ENCODE measurements around the gene ADGRB3.
"Not testable (repeated sequence)": the region's sequence is repeated elsewhere in the genome, so short reads cannot be mapped to it uniquely, and the experiment has no call there.

The ADGRB3 gene

DNA sequence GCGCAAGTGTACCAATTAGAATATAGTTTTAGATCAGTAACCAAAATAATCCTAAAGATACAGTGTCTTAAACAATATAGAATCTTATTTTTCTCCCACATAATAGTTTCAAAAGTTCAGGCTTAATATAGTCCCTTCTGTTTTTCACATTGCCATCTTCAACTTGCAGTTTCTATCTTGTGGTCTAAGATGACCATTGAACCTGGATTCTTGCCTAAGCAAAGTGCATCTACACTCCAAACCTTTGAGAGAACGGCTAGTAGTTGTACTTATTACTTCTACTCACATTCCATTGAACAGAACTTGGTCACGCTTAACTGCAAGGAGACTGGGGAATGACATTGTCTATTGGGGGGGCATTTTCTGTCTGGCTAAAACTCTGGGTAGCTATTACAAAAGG lies 788.7 kb downstream of the ADGRB3 start:
- no peaks in the 10 kb centered on the region for H3K27me3 ChIP-seq (ENCODE audit: control insufficient read depth, insufficient read depth, low read length)
- no peak overlapping the region for H3K9ac ChIP-seq
- no peak overlapping the region for H3K27ac ChIP-seq
- H3K4me2 ChIP-seq (ENCODE audit: low read length) = no peak overlapping the region
- TF ChIP-seq, protein P1, sequence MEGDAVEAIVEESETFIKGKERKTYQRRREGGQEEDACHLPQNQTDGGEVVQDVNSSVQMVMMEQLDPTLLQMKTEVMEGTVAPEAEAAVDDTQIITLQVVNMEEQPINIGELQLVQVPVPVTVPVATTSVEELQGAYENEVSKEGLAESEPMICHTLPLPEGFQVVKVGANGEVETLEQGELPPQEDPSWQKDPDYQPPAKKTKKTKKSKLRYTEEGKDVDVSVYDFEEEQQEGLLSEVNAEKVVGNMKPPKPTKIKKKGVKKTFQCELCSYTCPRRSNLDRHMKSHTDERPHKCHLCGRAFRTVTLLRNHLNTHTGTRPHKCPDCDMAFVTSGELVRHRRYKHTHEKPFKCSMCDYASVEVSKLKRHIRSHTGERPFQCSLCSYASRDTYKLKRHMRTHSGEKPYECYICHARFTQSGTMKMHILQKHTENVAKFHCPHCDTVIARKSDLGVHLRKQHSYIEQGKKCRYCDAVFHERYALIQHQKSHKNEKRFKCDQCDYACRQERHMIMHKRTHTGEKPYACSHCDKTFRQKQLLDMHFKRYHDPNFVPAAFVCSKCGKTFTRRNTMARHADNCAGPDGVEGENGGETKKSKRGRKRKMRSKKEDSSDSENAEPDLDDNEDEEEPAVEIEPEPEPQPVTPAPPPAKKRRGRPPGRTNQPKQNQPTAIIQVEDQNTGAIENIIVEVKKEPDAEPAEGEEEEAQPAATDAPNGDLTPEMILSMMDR (IDR thresholded peaks at IDR 0.05) = no peak
- no peaks in the 10 kb centered on the region for H3K36me3 ChIP-seq (ENCODE audit: control insufficient read depth, insufficient read depth, low read length)
- no peaks in the 10 kb centered on the region for H3K4me1 ChIP-seq
- no peaks in the 10 kb centered on the region for H3K9me3 ChIP-seq (ENCODE audit: control insufficient read depth, low read length)
- H3K4me3 ChIP-seq (ENCODE audit: low read depth, low read length) = no peak overlapping the region
- no peaks in the 10 kb centered on the region for H3K79me2 ChIP-seq
- no peak overlapping the region for H2AFZ ChIP-seq

DNA sequence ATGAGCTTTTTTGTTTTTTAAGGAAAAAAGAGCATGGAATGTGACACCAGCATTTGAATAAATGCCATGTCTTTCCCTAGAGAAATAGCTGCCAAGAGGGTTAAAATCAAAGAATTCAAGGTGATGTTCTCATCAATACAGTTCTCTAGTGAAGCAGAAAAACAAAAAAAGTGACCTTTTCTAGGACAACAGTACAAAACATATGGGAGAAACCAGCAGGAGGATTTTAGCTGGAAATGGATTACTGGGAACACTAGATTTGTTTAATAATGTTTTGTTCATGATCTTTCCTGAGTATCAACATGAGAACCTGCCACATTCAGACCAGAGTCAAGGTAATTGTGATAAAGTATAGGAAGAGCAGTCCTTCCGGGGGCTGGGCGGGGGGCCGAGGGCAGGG lies 789.5 kb downstream of the ADGRB3 start:
- H3K4me3 ChIP-seq (ENCODE audit: low read depth, low read length) = no peak overlapping the region
- H2AFZ ChIP-seq = no peak overlapping the region
- H3K27me3 ChIP-seq (ENCODE audit: control insufficient read depth, insufficient read depth, low read length) = no peaks in the 10 kb centered on the region
- H3K36me3 ChIP-seq (ENCODE audit: control insufficient read depth, insufficient read depth, low read length) = no peaks in the 10 kb centered on the region
- no peak overlapping the region for H3K9ac ChIP-seq
- H3K79me2 ChIP-seq = no peaks in the 10 kb centered on the region
- no peak overlapping the region for H3K27ac ChIP-seq
- H3K4me2 ChIP-seq (ENCODE audit: low read length) = no peak overlapping the region
- H3K9me3 ChIP-seq (ENCODE audit: control insufficient read depth, low read length) = no peaks in the 10 kb centered on the region
- TF ChIP-seq, protein P1 (IDR thresholded peaks at IDR 0.05) = no peak
- no peaks in the 10 kb centered on the region for H3K4me1 ChIP-seq

DNA sequence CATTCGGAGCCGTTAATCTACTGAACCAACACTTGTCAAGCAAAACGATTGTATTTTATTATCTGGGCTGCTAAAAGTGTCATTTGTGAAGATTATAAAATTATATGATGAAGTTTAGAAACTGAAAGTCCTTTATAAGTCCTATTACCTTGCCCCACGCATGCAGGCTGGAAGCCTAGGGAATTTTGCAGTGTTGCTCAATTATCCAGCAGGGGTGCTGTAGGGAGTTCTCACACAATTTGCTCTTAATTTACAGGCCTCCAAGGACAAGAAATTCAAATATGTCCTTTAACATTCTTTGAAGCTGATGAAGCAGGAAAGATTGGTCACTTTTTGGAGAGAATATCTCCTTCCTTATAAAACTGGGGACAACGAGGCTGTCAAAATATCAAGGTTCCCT lies 792.8 kb downstream of the ADGRB3 start:
- Histone ChIP-seq H3K4me3 (ENCODE audit: low read depth, low read length) (no peak overlapping the region), H3K4me2 (ENCODE audit: low read length) (no peak overlapping the region), H2AFZ (no peak overlapping the region), H3K9ac (no peak overlapping the region), H3K27ac (no peak overlapping the region), H3K36me3 (ENCODE audit: control insufficient read depth, insufficient read depth, low read length) (no peaks in the 10 kb centered on the region), H3K27me3 (ENCODE audit: control insufficient read depth, insufficient read depth, low read length) (no peaks in the 10 kb centered on the region), H3K4me1 (no peaks in the 10 kb centered on the region), H3K9me3 (ENCODE audit: control insufficient read depth, low read length) (no peaks in the 10 kb centered on the region), H3K79me2 (no peaks in the 10 kb centered on the region)
- TF ChIP-seq, protein P1 (IDR thresholded peaks at IDR 0.05) = no peak

DNA sequence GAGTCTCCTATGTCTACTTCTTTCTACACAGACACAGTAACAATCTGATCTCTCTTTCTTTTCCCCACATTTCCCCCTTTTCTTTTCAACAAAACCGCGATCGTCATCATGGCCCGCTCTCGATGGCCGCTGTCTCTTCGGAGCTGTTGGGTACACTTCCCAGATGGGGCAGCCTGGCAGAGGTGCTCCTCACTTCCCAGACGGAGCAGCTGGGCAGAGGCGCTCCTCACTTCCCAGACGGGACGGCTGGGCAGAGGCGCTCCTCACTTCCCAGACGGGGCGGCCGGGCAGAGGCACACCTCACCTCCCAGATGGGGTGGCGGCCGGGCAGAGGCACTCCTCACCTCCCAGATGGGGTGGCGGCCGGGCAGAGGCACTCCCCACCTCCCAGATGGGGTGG lies 797.1 kb downstream of the ADGRB3 start:
- H3K9ac ChIP-seq; H3K36me3 ChIP-seq (ENCODE audit: control insufficient read depth, insufficient read depth, low read length); H3K27me3 ChIP-seq (ENCODE audit: control insufficient read depth, insufficient read depth, low read length); H3K4me3 ChIP-seq (ENCODE audit: low read depth, low read length); H3K27ac ChIP-seq; H3K9me3 ChIP-seq (ENCODE audit: control insufficient read depth, low read length); H3K79me2 ChIP-seq; H2AFZ ChIP-seq; H3K4me1 ChIP-seq; H3K4me2 ChIP-seq (ENCODE audit: low read length): not testable (repeated sequence)

DNA sequence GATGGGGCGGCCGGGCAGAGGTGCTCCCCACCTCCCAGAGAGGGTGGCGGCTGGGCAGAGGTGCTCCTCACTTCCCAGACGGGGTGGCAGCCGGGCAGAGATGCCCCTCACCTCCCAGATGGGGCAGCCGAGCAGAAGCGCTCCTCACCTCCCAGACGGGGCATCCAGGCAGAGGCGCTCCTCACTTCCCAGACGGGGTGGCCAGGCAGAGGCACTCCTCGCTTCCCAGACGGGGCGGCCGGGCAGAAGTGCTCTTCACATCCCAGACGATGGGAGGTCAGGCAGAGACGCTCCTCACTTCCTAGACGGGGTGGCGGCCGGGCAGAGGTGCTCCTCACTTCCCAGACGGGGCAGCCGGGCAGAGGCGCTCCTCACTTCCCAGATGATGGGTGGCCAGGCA lies 798.0 kb downstream of the ADGRB3 start:
- H3K27me3 ChIP-seq (ENCODE audit: control insufficient read depth, insufficient read depth, low read length); H2AFZ ChIP-seq; H3K79me2 ChIP-seq; H3K4me1 ChIP-seq; H3K27ac ChIP-seq; H3K4me3 ChIP-seq (ENCODE audit: low read depth, low read length); H3K36me3 ChIP-seq (ENCODE audit: control insufficient read depth, insufficient read depth, low read length); H3K4me2 ChIP-seq (ENCODE audit: low read length); H3K9me3 ChIP-seq (ENCODE audit: control insufficient read depth, low read length); H3K9ac ChIP-seq: not testable (repeated sequence)

DNA sequence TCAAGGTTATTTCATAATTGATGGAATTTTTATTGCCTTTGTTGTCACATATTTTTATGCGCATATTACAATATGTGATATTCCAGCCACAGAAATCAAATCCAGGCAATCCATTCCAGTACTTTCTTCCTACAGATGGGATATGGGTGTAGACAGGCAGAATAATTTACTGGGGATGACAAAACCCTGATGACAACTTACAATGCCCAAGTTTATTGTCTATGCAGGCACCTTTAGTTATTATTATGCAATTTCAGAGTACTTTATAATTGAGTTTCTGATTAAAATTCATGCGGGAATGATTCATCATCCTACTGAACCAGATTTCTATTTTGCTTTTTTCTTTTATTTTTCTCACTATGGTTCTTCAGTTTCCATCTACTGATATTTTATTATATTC lies 803.0 kb downstream of the ADGRB3 start:
- Histone ChIP-seq H3K4me2 (ENCODE audit: low read length) (no peak overlapping the region), H3K27me3 (ENCODE audit: control insufficient read depth, insufficient read depth, low read length) (no peaks in the 10 kb centered on the region), H3K27ac (no peak overlapping the region), H3K79me2 (no peaks in the 10 kb centered on the region), H2AFZ (no peak overlapping the region), H3K9me3 (ENCODE audit: control insufficient read depth, low read length) (no peaks in the 10 kb centered on the region), H3K9ac (no peak overlapping the region), H3K4me1 (no peaks in the 10 kb centered on the region), H3K4me3 (ENCODE audit: low read depth, low read length) (no peak overlapping the region), H3K36me3 (ENCODE audit: control insufficient read depth, insufficient read depth, low read length) (no peaks in the 10 kb centered on the region)
- TF ChIP-seq, protein P1 (IDR thresholded peaks at IDR 0.05) = no peak
